GM12892 (cell line): ENCODE results near the gene GPT2.

ENCODE experiments used
- DNase-seq: peaks from one replicate; pipeline ENCODE4 v3.0.0; 2011; ENCODE audit not compliant: insufficient read length
- FAIRE-seq: peaks from 2 replicates; lab custom pipeline; 2011; peaks lifted over from hg19 to GRCh38; lab: Jason Lieb, UNC
- POLR2A ChIP-seq: IDR thresholded peaks from 2 replicates; pipeline ENCODE4 v1.6.1; 2011; ENCODE audit warnings: low read depth, low read length, control low read depth
- POLR2AphosphoS5 ChIP-seq: IDR thresholded peaks from 2 replicates; pipeline ENCODE4 v1.6.1; 2011; ENCODE audit warnings: low read depth, low read length, control low read depth
- TAF1 ChIP-seq: IDR thresholded peaks from 2 replicates; pipeline ENCODE4 v1.6.1; 2011; ENCODE audit warnings: low read depth, mild to moderate bottlenecking, control low read depth, low read length, borderline replicate concordance

The GPT2 gene

DNA sequence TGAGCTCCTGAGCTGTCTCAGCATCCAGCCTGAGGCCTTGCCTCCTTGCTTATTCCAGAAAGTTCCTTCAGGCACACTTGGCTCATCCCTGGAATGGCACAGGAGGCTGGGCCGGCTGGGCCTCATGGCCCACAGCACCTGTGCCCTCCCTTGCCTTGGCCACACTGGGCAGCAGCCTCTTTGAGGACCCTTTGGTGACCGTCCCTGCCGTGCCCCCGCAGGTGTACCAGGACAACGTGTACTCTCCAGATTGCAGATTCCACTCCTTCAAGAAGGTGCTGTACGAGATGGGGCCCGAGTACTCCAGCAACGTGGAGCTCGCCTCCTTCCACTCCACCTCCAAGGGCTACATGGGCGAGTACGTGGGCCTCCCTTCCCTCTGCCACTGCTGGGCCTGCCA, 34.2 kb downstream of the GPT2 start:
- no peak for TF ChIP-seq TAF1
- no peak for TF ChIP-seq POLR2AphosphoS5
- no peak for TF ChIP-seq POLR2A
- DNase-seq (no peak), FAIRE-seq (peak; percentile 17)

DNA sequence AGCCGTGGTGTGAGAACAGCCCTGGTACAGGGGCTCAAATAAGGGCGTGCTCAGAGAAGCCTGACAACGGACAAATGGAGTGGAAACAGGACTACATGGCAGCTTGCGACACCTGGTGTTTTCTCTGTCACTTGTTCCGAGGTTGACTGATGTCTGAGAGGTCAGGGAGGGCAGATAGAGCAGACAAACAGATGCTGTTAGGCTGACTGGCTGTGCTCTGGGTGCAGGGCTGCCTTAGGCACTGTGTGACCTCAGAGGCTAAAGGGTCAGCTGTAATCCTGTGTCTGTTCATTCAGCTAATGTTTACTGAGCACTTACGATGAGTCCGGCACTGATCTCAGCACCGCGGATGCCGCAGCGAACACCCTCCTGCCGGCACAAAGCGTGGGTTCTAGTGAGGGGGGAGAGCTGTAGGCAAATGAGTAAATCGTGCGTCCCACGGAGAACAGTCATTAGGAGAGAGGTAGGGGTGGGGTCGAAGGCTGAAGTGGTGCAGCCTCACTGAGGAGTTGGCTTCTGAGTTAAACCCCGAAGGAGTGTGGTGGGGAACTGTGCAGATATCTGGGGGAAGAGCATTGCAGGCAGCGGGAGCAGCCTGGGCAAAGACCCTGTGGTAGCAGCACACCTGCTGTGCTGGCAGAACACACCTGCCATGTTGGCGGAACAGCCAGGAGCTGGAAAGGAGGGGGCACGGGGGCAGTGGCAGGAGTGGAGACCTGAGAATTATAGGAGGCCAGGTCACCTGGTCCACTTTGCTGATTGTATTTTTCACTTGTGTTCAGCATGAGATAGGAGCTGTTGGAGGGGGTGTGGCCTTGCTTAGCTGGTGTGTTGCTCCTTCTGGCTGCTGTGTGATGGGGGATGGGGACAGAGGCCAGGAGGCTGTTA, 35.0 kb downstream of the GPT2 start:
- DNase-seq, result peak; percentile 74
- TF ChIP-seq TAF1, result no peak
- TF ChIP-seq POLR2AphosphoS5, result no peak
- TF ChIP-seq POLR2A, result no peak
- FAIRE-seq, result peak; percentile 93

DNA sequence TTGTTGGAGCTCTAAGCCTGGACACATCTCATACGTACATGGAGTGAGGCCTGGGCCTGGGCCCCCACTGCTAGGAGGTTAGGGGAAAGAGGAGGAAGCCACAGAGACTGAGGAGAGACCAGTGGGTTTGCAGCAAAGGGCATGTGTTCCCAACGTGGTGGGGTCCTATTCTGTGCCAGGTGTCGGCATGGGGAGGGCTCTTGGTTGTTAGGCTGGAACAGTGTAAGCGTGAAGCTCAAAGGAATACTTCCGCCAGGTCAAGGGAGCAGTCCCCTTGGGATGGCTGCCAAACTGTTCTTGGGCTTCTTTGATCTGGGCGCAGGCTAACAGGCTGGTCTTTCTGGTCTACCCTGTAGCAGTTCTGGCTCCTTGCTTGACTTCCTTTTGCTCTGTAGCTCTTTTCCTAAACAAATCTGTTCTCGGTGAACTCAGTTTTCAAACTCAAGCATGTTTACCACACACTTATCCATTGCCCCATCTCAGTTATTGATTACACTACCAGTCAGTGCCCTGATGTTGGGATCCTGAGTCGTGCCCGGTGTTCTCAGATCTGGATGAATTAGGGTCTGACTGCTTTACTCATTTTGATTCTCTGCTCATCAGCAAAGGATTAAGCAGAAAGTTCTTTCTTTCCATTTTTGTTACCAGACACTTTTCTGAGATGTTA, 36.4 kb downstream of the GPT2 start:
- DNase-seq (no peak), FAIRE-seq (no peak)
- TF ChIP-seq TAF1 (no peak), POLR2A (no peak), POLR2AphosphoS5 (no peak)

- no peak for FAIRE-seq
Observed at GRCh38 chr16:46922239-46922638, 38.1 kb downstream of the GPT2 start.

GRCh38 chr16:46923513-46924295, 39.5 kb downstream of the GPT2 start:
- TF ChIP-seq TAF1, result no peak
- no peak for TF ChIP-seq POLR2AphosphoS5
- no peak for TF ChIP-seq POLR2A
- DNase-seq (no peak), FAIRE-seq (no peak)

More at GRCh38 chr16:46922239-46922638, 38.1 kb downstream of the GPT2 start:
- no peak for DNase-seq
- TF ChIP-seq POLR2AphosphoS5, result no peak
- TF ChIP-seq TAF1, result no peak
- no peak for TF ChIP-seq POLR2A

DNA sequence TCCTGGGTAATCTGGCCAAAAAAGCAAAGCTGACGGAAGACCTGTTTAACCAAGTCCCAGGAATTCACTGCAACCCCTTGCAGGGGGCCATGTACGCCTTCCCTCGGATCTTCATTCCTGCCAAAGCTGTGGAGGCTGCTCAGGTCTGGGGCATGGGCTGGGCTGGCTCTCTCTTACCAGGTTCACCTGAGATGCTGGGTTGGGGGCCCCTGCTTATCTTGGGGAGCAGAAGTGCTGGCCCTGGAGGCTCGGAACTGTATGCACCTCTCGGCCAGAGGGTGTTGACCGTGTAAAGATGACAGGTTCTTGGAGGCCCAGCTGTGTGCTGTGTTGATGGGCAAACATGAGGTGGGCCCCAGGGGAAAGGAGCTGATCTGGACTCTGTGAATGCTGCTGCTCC, 40.2 kb downstream of the GPT2 start:
- DNase-seq, result no peak

DNA sequence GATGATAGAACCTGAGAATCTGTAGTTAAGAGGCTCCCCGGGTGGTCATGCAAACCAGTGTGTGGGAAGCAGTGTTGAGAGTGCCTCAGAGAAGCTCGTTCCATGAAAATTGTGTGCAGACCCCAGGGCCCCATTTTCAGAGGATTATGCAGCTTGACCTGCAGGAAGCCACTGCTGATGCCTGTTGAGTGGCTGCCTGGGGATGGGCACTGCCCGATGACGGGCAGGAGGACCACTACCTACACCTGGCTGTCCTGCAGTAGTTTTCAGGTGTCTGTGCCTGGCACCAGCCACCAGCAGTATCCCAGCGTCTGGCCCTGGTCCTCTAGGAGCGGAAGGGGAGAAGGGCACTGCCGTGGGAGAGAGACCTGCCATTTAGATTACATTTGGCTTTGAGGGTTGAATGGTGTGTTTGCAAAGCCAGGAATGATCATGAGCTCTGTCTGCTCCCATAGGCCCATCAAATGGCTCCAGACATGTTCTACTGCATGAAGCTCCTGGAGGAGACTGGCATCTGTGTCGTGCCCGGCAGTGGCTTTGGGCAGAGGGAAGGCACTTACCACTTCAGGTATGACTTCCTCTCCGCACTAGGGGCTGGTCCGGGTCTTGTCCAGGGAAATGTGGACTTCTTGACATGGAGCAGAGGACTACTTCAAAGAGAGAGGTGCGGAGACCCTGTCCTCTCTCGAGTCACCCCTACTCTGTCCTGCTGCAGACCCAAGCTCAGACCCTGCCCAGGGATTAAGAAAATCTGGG, 42.5 kb downstream of the GPT2 start:
- DNase-seq, result no peak
- no peak for FAIRE-seq
- TF ChIP-seq POLR2A (no peak), POLR2AphosphoS5 (no peak), TAF1 (no peak)

More for the DNA sequence above, 40.2 kb downstream of the GPT2 start:
- FAIRE-seq, result no peak
- TF ChIP-seq POLR2AphosphoS5, result no peak
- no peak for TF ChIP-seq TAF1
- no peak for TF ChIP-seq POLR2A

GRCh38 chr16:46927273-46927672, 43.1 kb downstream of the GPT2 start:
- DNase-seq, result no peak
- no peak for FAIRE-seq
- TF ChIP-seq POLR2A (no peak), TAF1 (no peak), POLR2AphosphoS5 (no peak)

DNA sequence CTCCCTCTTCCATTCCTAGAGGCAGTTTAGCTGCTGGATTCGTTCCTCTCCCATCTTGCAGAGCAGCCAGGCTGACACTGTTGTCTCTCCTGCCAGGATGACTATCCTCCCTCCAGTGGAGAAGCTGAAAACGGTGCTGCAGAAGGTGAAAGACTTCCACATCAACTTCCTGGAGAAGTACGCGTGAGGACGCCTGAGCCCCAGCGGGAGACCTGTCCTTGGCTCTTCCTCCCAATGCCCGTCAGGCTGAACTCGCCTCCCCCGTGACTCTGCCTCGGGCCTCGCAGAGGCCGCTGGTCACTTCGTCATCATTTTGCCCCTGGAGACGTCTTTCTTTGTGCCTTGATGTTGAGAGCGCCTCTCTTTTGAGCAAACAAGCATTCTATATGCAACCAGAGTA, 44.6 kb downstream of the GPT2 start:
- FAIRE-seq, result no peak
- DNase-seq, result no peak

DNA sequence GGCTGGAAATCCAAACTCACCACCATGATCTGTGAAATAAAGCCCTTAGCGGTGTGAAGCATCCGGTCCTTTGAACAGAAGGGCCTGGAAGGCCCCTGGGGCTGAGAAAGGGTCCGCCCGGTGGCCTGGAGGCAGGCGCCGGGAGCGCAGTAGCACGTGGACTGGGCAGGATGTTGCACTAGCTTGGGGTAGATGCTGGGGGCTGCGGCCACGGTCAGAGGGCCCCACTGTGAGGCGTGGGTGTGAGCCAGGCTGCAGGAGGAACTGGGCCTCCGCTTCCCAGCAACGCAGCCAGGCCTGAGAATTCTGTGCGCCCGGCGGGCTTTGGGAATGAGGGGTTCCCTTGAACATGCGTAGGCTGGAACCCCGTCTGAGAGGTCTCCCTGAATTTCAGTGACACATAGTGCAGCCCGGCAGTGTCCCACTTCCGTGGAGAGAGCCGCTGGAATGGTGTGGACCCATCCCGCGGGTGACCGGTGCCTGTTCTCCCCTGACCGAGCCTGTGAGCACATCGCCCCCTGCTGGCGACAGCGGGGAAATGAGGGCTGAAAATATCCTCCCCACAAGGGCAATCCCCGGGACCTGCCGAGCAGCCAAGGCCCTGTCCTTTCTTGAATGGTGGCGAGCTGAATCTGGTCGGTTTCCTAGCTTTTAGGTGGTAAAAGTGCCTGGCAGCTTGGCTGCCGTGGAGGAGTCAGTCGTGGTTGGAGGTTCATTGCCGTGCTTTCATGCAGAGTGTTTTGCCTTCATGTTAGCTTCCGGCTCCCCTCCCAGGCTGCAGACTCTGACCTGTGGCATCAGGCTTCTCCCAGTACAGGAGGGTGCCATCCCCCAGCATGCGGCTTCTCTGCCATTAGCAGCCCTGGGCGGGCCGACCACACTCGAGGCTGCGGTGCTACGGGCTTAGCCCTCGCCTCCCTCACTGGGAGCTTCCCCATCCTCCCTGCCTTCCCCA, 45.5 kb downstream of the GPT2 start:
- peak; percentile 91 for DNase-seq
- TF ChIP-seq POLR2AphosphoS5 (no peak), POLR2A (no peak), TAF1 (no peak)
- peak; percentile 98 for FAIRE-seq

More for the DNA sequence above, 44.6 kb downstream of the GPT2 start:
- TF ChIP-seq POLR2AphosphoS5, result no peak
- TF ChIP-seq POLR2A, result no peak
- no peak for TF ChIP-seq TAF1
